GM12878 (cell line): ENCODE data around the gene PSMC6. TPM values are rescaled to one million over a fixed set of nuclear protein-coding genes. Genes with fewer than 3 reads are reported as not detected.

Experiments
- ATAC-seq: fragments of 200-7000 bp; cut with Tn5 transposase; 3 replicates; pipeline ENCODE4 v1.9.1; 2020; ENCODE audit warnings: mild to moderate bottlenecking, moderate library complexity
- BruUV-seq: library from RNA; stranded (reverse); fragments of 400-500 nt; replicated peaks from 2 replicates; lab custom pipeline; 2021; lab: Mats Ljungman, UMichigan
- CTCF ChIA-PET: fragments of 300-600 bp; sonication (Branson Sonifier 250); formaldehyde crosslinking; extraction: SDS; loops from one replicate; lab custom pipeline; 2021; ENCODE audit warnings: inconsistent platforms; lab: Yijun Ruan, JAX
- POLR2A ChIA-PET: fragments of 350-600 bp; formaldehyde crosslinking; extraction: SDS; loops from one replicate; lab custom pipeline; 2021; ENCODE audit warnings: inconsistent platforms; lab: Charles Lee
- RAD21 ChIA-PET: fragments of 300-600 bp; sonication (Branson Sonifier 250); formaldehyde crosslinking; loops from one replicate; lab custom pipeline; 2023; ENCODE audit warnings: antibody characterized with exemption; ENCODE audit not compliant: unreplicated experiment; lab: Charles Lee
- SMC1A ChIA-PET: fragments of 300-600 bp; sonication (Branson Sonifier 250); formaldehyde crosslinking; loops from one replicate; lab custom pipeline; 2023; ENCODE audit not compliant: unreplicated experiment, uncharacterized antibody; lab: Charles Lee
- DNase-seq: peaks from one replicate; pipeline ENCODE4 v3.0.0-alpha.2; 2011; ENCODE audit warnings: low read depth, low spot score
- FAIRE-seq: peaks from 3 replicates; lab custom pipeline; 2011; peaks lifted over from hg19 to GRCh38; lab: Jason Lieb, UNC
- H2AFZ ChIP-seq: 2 replicates; pipeline ENCODE4 v1.6.0; 2011; ENCODE audit warnings: low read depth, low read length, control low read depth; ENCODE audit not compliant: control insufficient read depth
- H3K27ac ChIP-seq: 2 replicates; pipeline ENCODE4 v1.5.1; 2011; ENCODE audit warnings: control low read depth; ENCODE audit not compliant: control insufficient read depth, insufficient read depth
- H3K27me3 ChIP-seq, 2 experiments: replicated peaks in 1 of 2; 2 replicates each; pipeline versions ENCODE4 v1.6.0 to v1.6.1; 2011; ENCODE audit warnings: low read length in 1 of 2; ENCODE audit not compliant: control insufficient read depth in 2 of 2, insufficient read depth in 2 of 2
- H3K36me3 ChIP-seq, 2 experiments: 2 replicates each; pipeline ENCODE4 v1.5.1; 2011; ENCODE audit warnings: low read length in 1 of 2; ENCODE audit not compliant: control insufficient read depth in 2 of 2, insufficient read depth in 2 of 2
- H3K4me1 ChIP-seq: 2 replicates; pipeline ENCODE4 v1.6.1; 2011; ENCODE audit warnings: mild to moderate bottlenecking, low read length, moderate library complexity, mixed read lengths; ENCODE audit not compliant: control insufficient read depth, insufficient read depth
- H3K4me2 ChIP-seq: 2 replicates; pipeline ENCODE4 v1.6.0; 2011; ENCODE audit warnings: control low read depth; ENCODE audit not compliant: control insufficient read depth, insufficient read depth
- H3K4me3 ChIP-seq: fragments of 200-600 bp; sonication (generic); 2 replicates; pipeline ENCODE4 v1.5.1; 2016
- H3K79me2 ChIP-seq: 2 replicates; pipeline ENCODE4 v1.6.0; 2011; ENCODE audit warnings: low read length; ENCODE audit not compliant: control insufficient read depth, insufficient read depth
- H3K9ac ChIP-seq: 2 replicates; pipeline ENCODE4 v1.8.0; 2011; ENCODE audit warnings: low read length, control low read depth, mixed read lengths; ENCODE audit not compliant: control insufficient read depth, insufficient read depth
- H3K9me3 ChIP-seq: replicated peaks from 3 replicates; pipeline ENCODE4 v1.5.1; 2011; ENCODE audit warnings: mild to moderate bottlenecking, low read length; ENCODE audit not compliant: control insufficient read depth, insufficient read depth
- H4K20me1 ChIP-seq: 2 replicates; pipeline ENCODE4 v1.6.0; 2011; ENCODE audit not compliant: control insufficient read depth, insufficient read depth
- CEBPZ ChIP-seq: fragments of 150-350 bp; IDR thresholded peaks from 2 replicates; pipeline ENCODE4 v1.6.1; 2016; ENCODE audit warnings: low read depth, low read length
- EP300 ChIP-seq, 2 experiments: fragments of 150-350 bp in 1 of 2; IDR thresholded peaks; 2 replicates each; pipeline ENCODE4 v1.6.1; 2011 to 2012; ENCODE audit warnings: low read depth in 2 of 2, low read length in 2 of 2, borderline replicate concordance in 1 of 2, improper control_type of control experiment in 1 of 2, inconsistent platforms in 1 of 2; ENCODE audit not compliant: control insufficient read depth in 1 of 2
- MAX ChIP-seq: IDR thresholded peaks from 2 replicates; pipeline ENCODE4 v1.6.1; 2012; ENCODE audit warnings: low read depth, low read length, improper control_type of control experiment
- NFYB ChIP-seq: IDR thresholded peaks from 2 replicates; pipeline ENCODE4 v1.6.1; 2011; ENCODE audit warnings: low read depth, mild to moderate bottlenecking, low read length, improper control_type of control experiment, moderate library complexity; ENCODE audit not compliant: insufficient read depth
- REST ChIP-seq: IDR thresholded peaks from 2 replicates; pipeline ENCODE4 v1.6.1; 2012; ENCODE audit warnings: mild to moderate bottlenecking, low read depth, low read length
- SMC3 ChIP-seq: IDR thresholded peaks from 2 replicates; pipeline ENCODE4 v1.6.1; 2011; ENCODE audit warnings: low read length, improper control_type of control experiment, borderline replicate concordance
- ZBED1 ChIP-seq: IDR thresholded peaks from 2 replicates; pipeline ENCODE4 v1.6.1; 2016; ENCODE audit warnings: borderline replicate concordance
- WGBS: methylation state at CpG from one replicate; pipeline ENCODE4 v1.1.6; 2016; ENCODE audit warnings: low lambda C conversion rate; ENCODE audit not compliant: insufficient replicate concordance, insufficient coverage; ENCODE audit errors: missing lambda C conversion rate; 5-methylcytosine and 5-hydroxymethylcytosine counted together
- in situ Hi-C: fragments of 300-500 bp; cut with MboI; formaldehyde crosslinking; loops from 9 replicates; pipeline ENCODE4 v1.14.3; 2018; ENCODE audit warnings: mixed read lengths
- intact Hi-C: fragments of 100-400 bp; cut with micrococcal nuclease; formaldehyde crosslinking; loops from one replicate; pipeline ENCODE4 v1.14.2; 2022; ENCODE audit not compliant: unreplicated experiment
- polyA plus RNA-seq, 11 experiments: library from polyadenylated mRNA; depleted of rRNA in 4 of 11; unstranded in 6 of 11; stranded (reverse) in 5 of 11; fragments of >200 nt; fragmentation: Nextera tagmentation in 4 of 11; fragmentation: Illumina TruSeq in 1 of 11; extraction: Ambion mirVana in 4 of 11; extraction: Trizol in 1 of 11; gene quantifications; 1 replicate in 1 of 11; 2 replicates in 10 of 11; pipeline versions ENCODE4 v1.2.1 to v1.2.3, GENCODE V29; 2011 to 2016; ENCODE audit warnings: inconsistent platforms in 2 of 11, missing spikeins in 2 of 11, low read depth in 1 of 11
- total RNA-seq, 4 experiments: library from RNA; depleted of rRNA in 3 of 4; stranded (reverse); fragments of >200 nt in 3 of 4; fragmentation: Illumina TruSeq in 1 of 4; extraction: Trizol in 1 of 4; gene quantifications; 2 replicates each; pipeline versions ENCODE4 v1.2.1 to v1.2.3, GENCODE V29; 2013 to 2021

PSMC6 gene
- total and polyA plus RNA-seq, 10 of the 15 experiments (the other 5 are each of a cell fraction or from before 2014, with no cell fraction given): 71.4 to 192 (median 153) TPM

GRCh38 chr14:52711666-52712065 lies 4.7 kb downstream of the PSMC6 start (continued):
- TF ChIP-seq CEBPZ: no peak

- no peak overlapping the region for H3K27ac ChIP-seq
- H3K9me3 ChIP-seq: no peaks in the 10 kb centered on the region; the same call in 2 of the 3 replicates
- intact Hi-C loops (no loop called here), in situ Hi-C loops (no loop called here)
- ChIA-PET SMC1A (interaction anchor here (0.8 to 2.2 kb wide), 2 partner anchors 20 to 41 kb away, joined by 3 to 6 read pairs; no protein-coding TSS in a partner anchor), RAD21 (no interaction called here), POLR2A (interaction anchor here (0.7 to 1.8 kb wide), 4 partner anchors 9 to 865 kb away, joined by 3 to 5 read pairs (median 3); no protein-coding TSS in a partner anchor), CTCF (no interaction called here)
- no peak overlapping the region for H3K9ac ChIP-seq
- H4K20me1 ChIP-seq: no peaks in the 10 kb centered on the region
- no peak for DNase-seq
- WGBS: 94% methylated on average over 6 of the region's 6 CpGs
- H3K27me3 ChIP-seq: no peaks in the 10 kb centered on the region
- H3K4me1 ChIP-seq: no peaks in the 10 kb centered on the region
- peaks cover 2% of the 10 kb centered on the region; the same call in 1 of the 2 replicates for H3K79me2 ChIP-seq
- peaks cover 3 to 38% of the 10 kb centered on the region in 2 experiments for H3K36me3 ChIP-seq
- no peak for FAIRE-seq
- H2AFZ ChIP-seq: no peak overlapping the region
- ATAC-seq: no peak
- H3K4me2 ChIP-seq: no peak overlapping the region
- TF ChIP-seq REST (no peak), NFYB (no peak), ZBED1 (no peak), MAX (no peak), SMC3 (no peak), EP300 (IDR thresholded peaks at IDR 0.05; ENCODE audit: borderline replicate concordance in 1 of 2, control insufficient read depth in 1 of 2, low read depth in 2 of 2, low read length in 2 of 2) (no peak)
- H3K4me3 ChIP-seq: no peak overlapping the region
- TSS peak; percentile 10 for BruUV-seq
These were observed 9.2 kb downstream of the PSMC6 start for GRCh38 chr14:52716155-52716554.
